Stimulated activated effector memory CD8-positive, alpha-beta T cell treated with anti-CD3 and anti-CD28 coated beads, Interleukin-12 subunit alpha, Interleukin-12 subunit beta, amount 100 ng/mL, for 72 hours (primary cell): Measurements from ENCODE around the gene ZMYND8.
"Not testable (repeated sequence)": the region's sequence is repeated elsewhere in the genome, so short reads cannot be mapped to it uniquely, and the experiment has no call there.

Source experiments
- ATAC-seq: fragments of 150-1000 bp; cut with Tn5 transposase; 2 replicates; pipeline ENCODE4 v1.10.0; 2021
- DNase-seq, 2 donors: peaks; one replicate each; pipeline ENCODE4 v3.0.0; 2021 to 2022; ENCODE audit warnings: low spot score in 2 of 2
- H3K27ac Mint-ChIP-seq: one replicate; pipeline ENCODE4 v1.8.0; 2022; ENCODE audit warnings: mild to moderate bottlenecking, mixed read lengths
- H3K36me3 Mint-ChIP-seq: one replicate; pipeline ENCODE4 v1.8.0; 2022; ENCODE audit warnings: mild to moderate bottlenecking, mixed read lengths
- H3K4me1 Mint-ChIP-seq: one replicate; pipeline ENCODE4 v1.8.0; 2022; ENCODE audit warnings: mixed read lengths
- H3K4me3 Mint-ChIP-seq: one replicate; pipeline ENCODE4 v1.8.0; 2022; ENCODE audit warnings: mild to moderate bottlenecking, mixed read lengths
- H3K9me3 Mint-ChIP-seq: one replicate; pipeline ENCODE4 v1.8.0; 2022; ENCODE audit warnings: mixed read lengths

The ZMYND8 gene

DNA sequence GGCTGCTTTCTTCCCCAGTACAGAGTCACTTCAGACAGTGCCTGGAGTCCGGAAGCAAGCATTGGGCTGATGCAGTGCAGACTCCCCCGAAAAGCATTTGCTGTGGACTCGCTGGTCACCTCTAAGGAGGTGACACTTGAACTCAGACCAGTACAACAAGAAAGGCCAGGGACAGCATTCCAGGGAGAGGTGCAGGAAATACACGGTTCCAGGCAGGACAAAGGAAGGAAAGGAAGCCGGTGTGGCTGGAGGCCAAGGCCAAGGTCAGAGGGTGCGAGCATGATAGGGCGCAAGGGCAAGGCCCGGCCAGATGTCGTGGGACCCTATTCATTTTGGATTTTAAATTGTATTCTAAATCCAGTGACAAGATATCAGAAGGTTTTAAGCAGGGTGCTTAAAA is 160.9 kb downstream of the ZMYND8 start:
- Mint-ChIP-seq H3K4me1 (peaks cover 6% of the 10 kb centered on the region), H3K9me3 (no peaks in the 10 kb centered on the region), H3K36me3 (no peaks in the 10 kb centered on the region), H3K4me3 (no peak overlapping the region), H3K27ac (peak overlapping the region; percentile 76)
- ATAC-seq (no peak), DNase-seq (no peak)

DNA sequence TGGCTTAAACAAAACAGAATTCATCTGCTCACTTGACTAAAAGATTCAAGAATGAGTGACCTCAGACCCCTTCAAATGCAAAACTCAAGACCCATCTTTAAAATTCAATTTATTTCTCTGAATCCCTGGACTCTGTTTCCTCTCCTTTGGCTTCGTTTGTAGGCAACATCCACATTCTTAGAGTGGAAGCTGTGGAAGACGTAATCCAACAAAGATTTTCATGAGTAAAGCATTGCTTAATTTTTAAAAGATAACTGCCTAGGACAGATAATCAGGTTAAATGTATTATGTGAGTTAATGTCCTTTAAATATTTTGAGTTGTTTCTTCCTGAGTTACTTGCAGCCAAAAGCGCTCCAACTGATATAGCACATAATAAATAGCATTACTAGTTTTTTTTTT is 164.5 kb downstream of the ZMYND8 start:
- H3K4me1 Mint-ChIP-seq = peaks cover 6% of the 10 kb centered on the region
- no peak for ATAC-seq
- no peaks in the 10 kb centered on the region for H3K36me3 Mint-ChIP-seq
- no peak overlapping the region for H3K27ac Mint-ChIP-seq
- no peaks in the 10 kb centered on the region for H3K9me3 Mint-ChIP-seq
- H3K4me3 Mint-ChIP-seq = no peak overlapping the region
- no peak for DNase-seq

DNA sequence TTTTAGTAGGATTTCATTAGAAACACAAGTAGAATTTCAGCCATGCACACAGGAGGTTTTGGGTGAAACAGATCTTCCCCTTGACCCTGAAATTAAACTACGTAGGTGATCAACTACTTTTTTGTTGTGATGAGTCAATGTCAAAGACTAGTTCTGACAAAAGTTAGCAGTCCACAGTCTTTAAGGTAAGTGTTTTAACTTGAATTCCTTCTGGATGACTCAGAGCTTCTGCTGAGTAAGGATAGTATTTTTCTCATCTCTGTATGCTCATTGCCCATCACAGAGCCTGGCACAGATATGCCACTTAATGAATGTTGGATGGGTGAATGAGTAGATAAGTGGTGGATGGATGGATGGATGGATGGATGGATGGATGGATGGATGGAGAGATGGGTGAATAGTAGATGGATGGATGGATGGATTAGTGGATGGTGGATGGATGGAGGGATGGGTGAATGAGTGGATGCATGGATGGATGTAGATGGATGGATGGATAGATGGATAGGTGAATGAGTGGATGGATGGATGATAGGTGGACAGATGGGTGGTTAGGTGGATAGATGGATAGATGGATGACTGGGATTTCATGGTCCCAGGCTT is 165.3 kb downstream of the ZMYND8 start:
- DNase-seq = no peak
- H3K4me3 Mint-ChIP-seq = no peak overlapping the region
- H3K27ac Mint-ChIP-seq = no peak overlapping the region
- peak; percentile 90 for ATAC-seq
- no peaks in the 10 kb centered on the region for H3K36me3 Mint-ChIP-seq
- H3K4me1 Mint-ChIP-seq = peaks cover 6% of the 10 kb centered on the region
- H3K9me3 Mint-ChIP-seq = no peaks in the 10 kb centered on the region

DNA sequence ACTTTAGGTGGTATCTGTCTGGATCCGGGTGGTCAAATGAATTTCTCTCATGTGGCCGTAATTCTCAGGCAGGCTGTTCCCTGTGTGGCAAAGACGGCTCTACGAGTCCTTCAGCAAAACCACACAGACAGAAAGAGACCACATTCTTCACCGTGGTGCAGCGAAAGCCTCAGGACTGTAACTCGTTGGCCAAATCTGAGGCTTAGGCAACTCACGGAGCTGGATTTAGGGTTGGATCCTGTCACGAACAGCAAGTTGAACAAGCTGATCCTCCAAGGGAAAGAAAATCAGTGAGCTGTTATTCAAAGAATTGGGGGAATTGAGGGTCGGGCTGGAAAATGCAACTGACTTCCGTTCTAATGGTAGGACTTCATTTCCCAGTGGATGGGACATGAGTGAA is 167.4 kb downstream of the ZMYND8 start:
- DNase-seq (no peak), ATAC-seq (no peak)
- H3K36me3 Mint-ChIP-seq = no peaks in the 10 kb centered on the region
- H3K4me1 Mint-ChIP-seq = peaks cover 6% of the 10 kb centered on the region
- no peaks in the 10 kb centered on the region for H3K9me3 Mint-ChIP-seq
- no peak overlapping the region for H3K4me3 Mint-ChIP-seq
- no peak overlapping the region for H3K27ac Mint-ChIP-seq

DNA sequence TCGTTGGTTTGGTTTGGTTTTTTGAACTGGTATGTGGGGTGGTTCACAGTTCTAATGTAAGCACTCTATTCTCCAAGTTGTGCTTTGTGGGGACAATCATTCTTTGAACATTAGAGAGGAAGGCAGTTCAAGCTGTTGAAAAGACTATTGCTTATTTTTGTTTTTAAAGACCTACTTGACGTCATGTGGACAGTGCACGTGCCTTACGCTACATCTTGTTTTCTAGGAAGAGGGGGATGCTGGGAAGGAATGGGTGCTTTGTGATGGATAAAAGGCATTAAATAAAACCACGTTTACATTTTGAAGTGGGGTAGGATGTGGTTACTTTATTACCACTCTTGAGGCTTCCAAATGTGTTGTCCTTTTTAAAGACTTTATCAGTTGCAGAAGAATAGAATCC is 168.0 kb downstream of the ZMYND8 start:
- no peak for DNase-seq
- no peak for ATAC-seq
- Mint-ChIP-seq H3K4me1 (peaks cover 6% of the 10 kb centered on the region), H3K9me3 (no peaks in the 10 kb centered on the region), H3K4me3 (no peak overlapping the region), H3K27ac (peak overlapping the region; percentile 33), H3K36me3 (no peaks in the 10 kb centered on the region)

DNA sequence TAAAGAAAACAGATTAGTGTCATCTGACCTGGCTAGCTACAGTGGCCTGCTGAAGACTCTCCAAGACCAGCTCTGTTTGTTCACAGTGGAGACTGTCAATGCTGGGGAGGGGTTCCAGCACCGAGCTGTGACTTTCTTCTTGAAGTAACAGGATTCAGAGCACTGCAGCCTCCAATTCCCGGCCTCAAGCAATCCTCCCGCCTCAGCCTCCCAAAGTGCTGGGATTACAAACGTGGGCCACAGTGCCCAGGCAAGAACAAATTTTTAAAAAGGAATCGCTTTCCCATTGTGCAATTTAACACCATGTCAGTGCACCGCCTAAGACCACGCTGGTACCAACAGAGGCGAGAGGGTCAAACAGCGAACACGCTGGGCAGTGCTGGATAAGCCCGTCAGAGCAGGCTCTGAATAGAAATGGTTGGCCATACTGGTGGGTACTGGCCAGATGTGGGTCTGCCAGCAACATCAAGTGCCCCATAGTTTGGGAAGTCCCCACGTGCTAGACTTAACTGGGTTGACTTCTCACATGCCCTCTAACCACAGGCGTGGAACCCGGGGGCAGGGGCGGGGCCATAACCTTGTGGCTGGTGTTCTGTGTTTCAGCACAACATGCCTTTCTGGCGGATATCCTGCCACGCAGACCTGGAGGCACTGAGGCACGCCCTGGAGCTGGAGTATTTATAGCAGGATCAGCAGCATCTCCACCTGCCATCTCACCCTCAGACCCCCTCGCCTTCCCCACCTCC is 168.9 kb downstream of the ZMYND8 start:
- Mint-ChIP-seq H3K9me3 (no peaks in the 10 kb centered on the region), H3K4me1 (peaks cover 6% of the 10 kb centered on the region), H3K4me3 (no peak overlapping the region), H3K36me3 (no peaks in the 10 kb centered on the region), H3K27ac (no peak overlapping the region)
- DNase-seq (no peak), ATAC-seq (peak; percentile 52)

DNA sequence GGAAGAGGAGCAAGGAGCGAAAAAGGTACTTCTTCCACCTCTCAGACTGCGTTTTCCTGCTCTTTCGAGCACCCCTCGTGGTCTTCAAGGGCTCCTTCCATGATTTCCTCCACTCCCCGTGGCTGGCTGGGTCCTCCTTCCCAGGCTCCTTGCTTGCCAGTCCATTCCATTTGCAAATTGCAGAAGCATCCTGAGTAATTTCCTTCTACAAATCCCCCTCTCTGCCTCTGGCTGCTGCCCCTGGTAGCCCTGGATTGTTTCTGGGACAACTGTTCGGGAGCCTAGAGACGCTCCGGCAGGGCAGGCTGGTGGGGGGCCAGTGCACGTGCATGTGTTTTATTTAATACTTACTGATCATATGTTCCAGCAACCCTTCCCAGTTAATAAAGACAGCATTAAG is 173.1 kb downstream of the ZMYND8 start:
- Mint-ChIP-seq H3K27ac (no peak overlapping the region), H3K4me1 (peaks cover 3% of the 10 kb centered on the region), H3K36me3 (no peaks in the 10 kb centered on the region), H3K4me3 (no peak overlapping the region), H3K9me3 (no peaks in the 10 kb centered on the region)
- ATAC-seq (no peak), DNase-seq (no peak)

DNA sequence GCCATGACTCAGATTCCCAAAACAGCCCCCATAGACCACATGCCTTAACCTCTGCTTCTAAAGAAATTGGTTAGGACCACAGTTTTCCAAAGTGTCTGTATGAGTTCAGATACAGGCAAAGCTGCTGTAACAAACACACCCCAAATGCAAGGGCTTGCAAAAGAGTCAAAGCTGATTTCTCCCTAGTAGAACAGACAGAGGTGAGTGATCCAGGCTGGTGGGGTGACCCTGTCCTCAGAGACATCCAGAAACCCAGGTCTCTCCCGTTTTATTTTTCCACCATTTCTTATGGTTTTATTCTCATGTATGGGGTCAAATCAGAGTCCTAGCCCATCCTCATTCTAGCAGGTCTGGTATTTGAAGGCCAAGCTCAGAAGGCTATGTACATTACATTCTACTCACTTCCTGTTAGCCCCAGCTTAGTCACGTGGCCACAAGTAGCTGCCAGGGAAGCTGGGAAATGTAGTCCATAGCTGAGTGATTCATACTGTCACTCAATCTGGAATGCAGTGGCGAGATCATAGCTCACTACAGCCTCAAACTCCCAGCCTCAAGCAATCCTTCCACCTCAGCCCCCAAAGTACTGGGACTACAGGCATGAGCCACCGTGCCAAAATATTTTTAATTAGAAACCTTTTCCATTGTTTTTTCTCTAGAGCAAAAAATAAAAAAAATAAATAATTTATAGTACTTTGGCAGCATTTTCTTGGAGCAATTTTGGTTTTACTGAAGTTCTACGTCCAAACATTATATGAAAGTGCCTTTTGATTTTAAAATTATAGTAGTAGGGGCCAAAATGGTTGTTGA is 175.2 kb downstream of the ZMYND8 start:
- Mint-ChIP-seq H3K4me1 (no peaks in the 10 kb centered on the region), H3K9me3 (no peaks in the 10 kb centered on the region), H3K27ac (no peak overlapping the region), H3K36me3 (no peaks in the 10 kb centered on the region), H3K4me3 (no peak overlapping the region)
- ATAC-seq (peak; percentile 90), DNase-seq (no peak)

DNA sequence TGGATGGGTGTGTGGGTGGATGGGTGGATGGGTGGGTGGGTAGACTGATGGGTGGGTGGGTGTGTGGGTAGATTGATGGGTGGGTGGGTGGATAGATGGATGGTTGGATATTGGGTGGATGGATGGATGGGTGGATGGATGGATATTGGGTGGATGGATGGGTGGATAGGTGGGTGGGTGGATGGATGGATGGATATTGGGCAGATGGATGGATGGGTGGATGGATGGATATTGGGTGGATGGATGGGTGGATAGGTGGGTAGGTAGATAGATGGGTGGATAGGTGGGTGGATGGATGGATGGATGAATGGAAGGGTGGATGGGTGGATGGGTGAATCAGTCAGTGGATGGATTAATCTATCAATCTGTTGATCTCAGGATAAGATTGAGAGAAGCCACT is 177.2 kb downstream of the ZMYND8 start:
- Mint-ChIP-seq H3K4me1 (no peaks in the 10 kb centered on the region), H3K27ac (no peak overlapping the region), H3K9me3 (no peaks in the 10 kb centered on the region), H3K4me3 (no peak overlapping the region), H3K36me3 (no peaks in the 10 kb centered on the region)
- ATAC-seq = no peak
- no peak for DNase-seq

DNA sequence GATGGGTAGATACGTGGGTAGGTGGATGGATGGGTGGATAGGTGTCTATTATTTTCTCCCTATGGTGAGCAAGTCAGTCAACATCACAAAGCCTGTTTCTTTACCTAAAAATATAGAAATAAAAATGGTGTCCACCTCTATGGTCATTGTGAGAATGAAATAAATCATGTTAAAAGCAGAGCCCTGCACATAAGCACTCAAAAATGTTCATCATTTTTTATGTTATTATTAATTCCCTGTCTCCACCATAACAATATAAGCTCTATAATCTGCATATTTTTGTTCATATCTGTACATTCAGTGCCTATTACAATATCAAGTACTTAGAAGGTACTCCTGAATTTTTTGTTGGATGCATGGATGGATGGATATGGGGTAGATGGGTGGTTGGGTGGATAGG is 177.6 kb downstream of the ZMYND8 start:
- ATAC-seq (no peak), DNase-seq (no peak)
- Mint-ChIP-seq H3K4me1 (no peaks in the 10 kb centered on the region), H3K9me3 (no peaks in the 10 kb centered on the region), H3K27ac (no peak overlapping the region), H3K4me3 (no peak overlapping the region), H3K36me3 (no peaks in the 10 kb centered on the region)

DNA sequence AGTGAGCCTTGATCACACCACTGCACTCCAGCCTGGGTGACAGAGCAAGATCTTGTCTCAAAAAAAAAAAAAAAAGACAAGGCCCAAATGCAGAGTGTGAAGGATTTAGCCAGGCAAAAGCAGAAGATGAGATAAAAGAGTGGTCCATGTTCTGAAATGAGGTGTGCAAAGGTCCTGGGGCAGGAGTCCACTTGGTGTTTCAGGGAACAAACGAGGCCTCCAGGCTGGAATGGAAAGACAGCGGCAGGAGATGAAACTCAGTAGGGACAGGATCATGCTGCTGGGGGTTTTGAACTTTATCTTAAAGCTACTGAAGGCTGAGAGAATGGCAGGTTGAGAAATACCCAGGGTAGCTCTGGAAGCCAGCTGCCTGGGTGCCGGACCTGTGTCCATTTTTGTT is 178.2 kb downstream of the ZMYND8 start:
- no peak for DNase-seq
- H3K36me3 Mint-ChIP-seq = no peaks in the 10 kb centered on the region
- ATAC-seq = no peak
- H3K4me1 Mint-ChIP-seq = no peaks in the 10 kb centered on the region
- H3K9me3 Mint-ChIP-seq = no peaks in the 10 kb centered on the region
- H3K4me3 Mint-ChIP-seq = no peak overlapping the region
- no peak overlapping the region for H3K27ac Mint-ChIP-seq

DNA sequence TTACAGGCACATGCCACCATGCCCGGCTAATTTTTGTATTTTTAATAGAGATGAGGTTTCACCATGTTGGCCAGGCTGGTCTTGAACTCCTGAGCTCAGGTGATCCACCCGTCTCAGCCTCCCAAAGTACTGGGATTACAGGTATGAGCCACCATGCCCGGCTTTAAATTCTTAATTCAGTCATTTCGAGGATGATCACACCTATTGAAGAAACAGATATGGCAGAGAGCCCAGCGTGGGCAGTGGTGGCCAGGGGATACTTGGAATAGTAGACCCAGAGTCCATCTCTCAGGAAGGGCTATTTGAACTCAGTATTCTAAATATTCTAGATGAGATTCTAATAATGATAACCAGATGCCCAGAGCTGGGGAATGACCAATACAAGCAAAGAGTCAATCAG is 180.3 kb downstream of the ZMYND8 start:
- H3K4me3 Mint-ChIP-seq, H3K36me3 Mint-ChIP-seq, H3K9me3 Mint-ChIP-seq, H3K27ac Mint-ChIP-seq, H3K4me1 Mint-ChIP-seq, ATAC-seq, DNase-seq: not testable (repeated sequence)

DNA sequence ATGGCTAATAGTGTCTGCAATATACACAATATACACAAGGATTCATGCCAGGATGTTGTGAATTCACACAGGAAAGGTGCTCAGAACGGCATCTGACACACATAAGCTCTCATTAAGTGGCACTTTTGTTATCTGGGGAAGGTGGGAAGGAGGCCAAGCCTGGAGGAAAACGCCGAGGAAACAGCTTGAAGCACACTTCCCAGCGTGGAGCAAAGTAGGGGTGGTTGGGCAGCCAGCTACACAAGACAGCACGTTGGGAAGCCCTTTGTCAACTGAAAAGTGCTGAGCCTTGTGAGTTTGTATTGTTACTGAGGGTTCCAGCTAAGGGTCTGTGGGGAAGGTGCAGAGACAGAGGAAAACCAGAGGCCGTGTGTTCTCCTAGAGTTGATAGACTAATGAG is 181.0 kb downstream of the ZMYND8 start:
- Mint-ChIP-seq H3K27ac (no peak overlapping the region), H3K36me3 (no peaks in the 10 kb centered on the region)
- no peak for ATAC-seq

DNA sequence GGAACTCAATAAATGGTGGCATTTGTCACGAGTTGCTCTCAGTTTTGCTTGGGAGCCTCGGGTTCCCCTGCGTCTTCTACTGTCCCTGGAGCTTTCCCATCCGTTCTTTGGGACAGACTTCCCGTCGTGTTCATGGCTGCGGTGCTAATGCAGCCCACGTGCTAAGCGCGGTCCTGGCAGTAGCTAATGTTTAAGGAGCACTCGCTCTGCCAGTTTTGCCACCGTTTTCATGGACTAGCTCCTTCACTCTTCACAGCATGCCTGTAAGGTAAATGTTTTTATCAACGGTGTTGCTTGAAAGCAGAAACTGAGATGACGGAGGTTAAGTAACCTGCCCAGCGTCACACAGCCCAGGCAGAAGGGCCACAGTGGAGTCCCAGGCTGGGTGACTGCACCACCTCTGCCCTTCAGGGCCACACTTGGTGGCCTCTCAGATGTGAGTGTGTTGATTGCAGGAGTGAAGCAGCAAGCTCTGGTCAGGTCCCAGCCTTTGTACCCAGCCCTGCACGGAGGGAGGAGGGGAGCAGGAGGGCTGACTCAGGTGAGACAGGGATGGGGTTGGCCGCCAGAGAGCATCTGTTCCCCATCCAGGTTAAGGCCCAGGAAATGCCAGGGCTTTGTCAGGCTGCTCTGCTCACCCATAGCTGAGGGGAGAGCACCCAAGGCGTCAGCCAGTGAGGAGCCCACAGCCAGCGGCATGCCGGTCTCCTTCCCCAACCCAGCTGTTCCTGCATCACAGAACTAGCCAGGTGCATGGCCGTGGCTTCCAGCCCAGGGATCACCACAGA is 181.8 kb downstream of the ZMYND8 start:
- ATAC-seq = no peak

More for the DNA sequence above, 181.0 kb downstream of the ZMYND8 start:
- Mint-ChIP-seq H3K4me3 (no peak overlapping the region), H3K4me1 (no peaks in the 10 kb centered on the region), H3K9me3 (no peaks in the 10 kb centered on the region)
- DNase-seq = no peak

DNA sequence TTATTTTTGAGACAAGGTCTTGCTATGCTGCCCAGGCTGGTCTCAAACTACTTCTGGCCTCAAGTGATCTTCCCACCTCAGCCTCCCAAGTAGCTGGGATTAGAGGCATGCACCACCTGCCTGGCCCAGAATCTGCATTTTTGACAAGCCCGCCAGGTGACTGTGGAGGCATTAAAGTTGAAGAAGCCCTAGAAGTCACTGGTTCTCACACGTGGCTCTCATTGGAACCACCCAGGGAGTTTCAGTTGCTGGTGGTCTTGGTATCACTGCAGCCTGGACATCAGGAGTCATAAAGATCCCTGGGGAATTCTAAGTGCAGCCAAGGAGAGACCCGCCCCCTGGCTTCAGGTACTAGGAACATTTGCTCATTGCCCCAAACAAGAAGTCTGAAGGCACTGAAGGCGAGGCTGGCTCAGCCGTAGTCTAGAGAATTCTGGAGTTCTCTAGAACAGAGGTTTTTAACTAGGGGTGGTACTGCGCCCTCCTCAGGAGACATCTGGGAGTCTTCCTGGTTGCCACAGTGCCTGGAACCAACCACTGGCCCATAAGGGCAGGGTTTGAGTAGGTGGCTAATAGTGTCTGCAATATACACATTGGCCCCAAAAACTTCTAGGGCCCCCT is 182.8 kb downstream of the ZMYND8 start:
- ATAC-seq = no peak
- no peak for DNase-seq
- no peaks in the 10 kb centered on the region for H3K36me3 Mint-ChIP-seq
- H3K4me3 Mint-ChIP-seq = no peak overlapping the region
- no peaks in the 10 kb centered on the region for H3K4me1 Mint-ChIP-seq
- H3K27ac Mint-ChIP-seq = no peak overlapping the region
- no peaks in the 10 kb centered on the region for H3K9me3 Mint-ChIP-seq

More for the DNA sequence above, 181.8 kb downstream of the ZMYND8 start:
- Mint-ChIP-seq H3K36me3 (no peaks in the 10 kb centered on the region), H3K4me1 (no peaks in the 10 kb centered on the region), H3K9me3 (no peaks in the 10 kb centered on the region), H3K4me3 (no peak overlapping the region), H3K27ac (no peak overlapping the region)
- DNase-seq = no peak
